B cell (primary cell): ENCODE measurements around the gene PTPRN2. TPM values are rescaled to one million over a fixed set of nuclear protein-coding genes. Genes with fewer than 3 reads are reported as not detected.

Source experiments
- ATAC-seq: fragments of 200-7000 bp; cut with Tn5 transposase; one replicate; pipeline ENCODE4 v1.10.0; 2021; ENCODE audit warnings: low read depth, mild to moderate bottlenecking, moderate number of reproducible peaks, moderate library complexity
- CTCF ChIA-PET: fragments of 350-600 bp; sonication (Branson Sonifier 250); formaldehyde crosslinking; loops from one replicate; lab custom pipeline; 2021; ENCODE audit warnings: antibody characterized with exemption, inconsistent platforms; lab: Charles Lee
- POLR2A ChIA-PET: fragments of 350-600 bp; sonication (Branson Sonifier 250); formaldehyde crosslinking; loops from one replicate; lab custom pipeline; 2021; ENCODE audit warnings: antibody characterized with exemption; lab: Charles Lee
- DNase-seq: peaks from one replicate; pipeline ENCODE4 v3.0.0; 2013
- H2AFZ ChIP-seq: 2 replicates; pipeline ENCODE4 v1.6.1; 2012; ENCODE audit warnings: mild to moderate bottlenecking, low read depth, low read length; ENCODE audit not compliant: insufficient read depth, poor library complexity, severe bottlenecking
- H3K27ac ChIP-seq, 2 donors: 1 replicate in 1 of 2; 2 replicates in 1 of 2; pipeline ENCODE4 v1.5.1; 2012 to 2013; ENCODE audit warnings: low read length in 2 of 2, mild to moderate bottlenecking in 2 of 2, moderate library complexity in 1 of 2
- H3K27me3 ChIP-seq, 4 experiments: fragments of 200-600 bp in 1 of 4; sonication (generic) in 1 of 4; replicated peaks in 1 of 4; 1 replicate in 2 of 4; 2 replicates in 2 of 4; pipeline versions ENCODE4 v1.6.1 to v1.7.0; 2013 to 2016; ENCODE audit warnings: low read length in 3 of 4, mild to moderate bottlenecking in 2 of 4, mixed read lengths in 1 of 4, moderate library complexity in 1 of 4; ENCODE audit not compliant: insufficient read depth in 4 of 4, control insufficient read depth in 3 of 4; ENCODE audit errors: control extremely low read depth in 1 of 4
- H3K36me3 ChIP-seq, 2 experiments: replicated peaks in 1 of 2; 1 replicate in 1 of 2; 2 replicates in 1 of 2; pipeline versions ENCODE4 v1.6.1 to v1.7.1; 2013; ENCODE audit warnings: low read length in 1 of 2; ENCODE audit not compliant: insufficient read depth in 2 of 2, control insufficient read depth in 1 of 2; ENCODE audit errors: control extremely low read depth in 1 of 2, extremely low read depth in 1 of 2
- H3K4me1 ChIP-seq, 2 donors: fragments of 200-600 bp in 1 of 2; sonication (generic) in 1 of 2; 1 replicate in 1 of 2; 2 replicates in 1 of 2; pipeline versions ENCODE4 v1.5.1 to v1.6.1; 2013 to 2017; ENCODE audit warnings: low read length in 2 of 2; ENCODE audit not compliant: control insufficient read depth in 2 of 2, insufficient read depth in 2 of 2
- H3K4me2 ChIP-seq: replicated peaks from 2 replicates; pipeline ENCODE3; 2012; ENCODE audit warnings: mild to moderate bottlenecking, low read depth, low read length; ENCODE audit not compliant: poor library complexity, severe bottlenecking
- H3K4me3 ChIP-seq, 5 experiments: fragments of 200-600 bp in 1 of 5; sonication (generic) in 1 of 5; 1 replicate in 3 of 5; 2 replicates in 2 of 5; pipeline versions ENCODE4 v1.5.1 to v1.7.0; 2011 to 2016; ENCODE audit warnings: low read length in 4 of 5, mild to moderate bottlenecking in 4 of 5, low read depth in 2 of 5, control low read depth in 1 of 5, moderate library complexity in 1 of 5; ENCODE audit not compliant: insufficient read depth in 1 of 5; ENCODE audit errors: control extremely low read depth in 1 of 5, extremely low read depth in 1 of 5
- H3K79me2 ChIP-seq: fragments of 200-600 bp; sonication (generic); one replicate; pipeline ENCODE4 v1.6.0; 2016; ENCODE audit warnings: low read length; ENCODE audit not compliant: control insufficient read depth, insufficient read depth
- H3K9ac ChIP-seq: fragments of 200-600 bp; sonication (generic); 2 replicates; pipeline ENCODE4 v1.6.1; 2017; ENCODE audit warnings: mild to moderate bottlenecking, low read length, moderate library complexity
- H3K9me3 ChIP-seq, 3 donors: one replicate each; pipeline versions ENCODE4 v1.6.1 to v1.7.1; 2013; ENCODE audit warnings: low read length in 2 of 3; ENCODE audit not compliant: control insufficient read depth in 2 of 3, insufficient read depth in 1 of 3; ENCODE audit errors: control extremely low read depth in 1 of 3
- H4K20me1 ChIP-seq: 2 replicates; pipeline ENCODE4 v1.6.0; 2012; ENCODE audit warnings: mild to moderate bottlenecking, low read length; ENCODE audit not compliant: insufficient read depth, control insufficient read depth, poor library complexity, severe bottlenecking
- H3K27ac Mint-ChIP-seq: one replicate; pipeline ENCODE4 v1.8.0; 2021; ENCODE audit warnings: mixed read lengths
- H3K27me3 Mint-ChIP-seq: one replicate; pipeline ENCODE4 v1.8.0; 2021; ENCODE audit warnings: mixed read lengths
- H3K4me1 Mint-ChIP-seq: one replicate; pipeline ENCODE4 v1.8.0; 2021; ENCODE audit warnings: mixed read lengths
- H3K4me3 Mint-ChIP-seq: one replicate; pipeline ENCODE4 v1.8.0; 2021; ENCODE audit warnings: mixed read lengths
- H3K9me3 Mint-ChIP-seq: one replicate; pipeline ENCODE4 v1.8.0; 2022; ENCODE audit warnings: mixed read lengths; ENCODE audit not compliant: insufficient read depth
- EZH2 ChIP-seq: IDR thresholded peaks from 2 replicates; pipeline ENCODE4 v1.6.1; 2012; ENCODE audit warnings: borderline replicate concordance, low read depth, mild to moderate bottlenecking, moderate library complexity, low read length; ENCODE audit not compliant: insufficient read depth, poor library complexity, severe bottlenecking
- WGBS: methylation state at CpG from one replicate; pipeline ENCODE4 v1.1.5; 2013; ENCODE audit warnings: missing lambda C conversion rate; ENCODE audit not compliant: insufficient coverage; 5-methylcytosine and 5-hydroxymethylcytosine counted together
- intact Hi-C: fragments of 100-400 bp; cut with micrococcal nuclease; formaldehyde crosslinking; loops from one replicate; pipeline ENCODE4 v1.10.0; 2022
- polyA plus RNA-seq: library from polyadenylated mRNA; depleted of rRNA; stranded (reverse); fragments of >200 nt; gene quantifications from 2 replicates; pipeline ENCODE4 v1.2.3, GENCODE V29; 2012
- total RNA-seq, 2 donors: library from RNA; stranded (reverse); fragments of 120-200 nt in 1 of 2; gene quantifications; 1 replicate in 1 of 2; 2 replicates in 1 of 2; pipeline versions ENCODE4 v1.2.3 to v1.2.4, GENCODE V29; 2013 to 2022
- TF ChIP-seq, protein P1 (sequence below): fragments of 200-600 bp; IDR thresholded peaks from one replicate; pipeline ENCODE4 v1.8.0; 2022; ENCODE audit warnings: antibody characterized with exemption, mild to moderate bottlenecking

PTPRN2 gene
- total and polyA plus RNA-seq, 2 donors (not counting 1 experiment from before 2014, with no cell fraction given) = 2.0 to 5.0 TPM

DNA sequence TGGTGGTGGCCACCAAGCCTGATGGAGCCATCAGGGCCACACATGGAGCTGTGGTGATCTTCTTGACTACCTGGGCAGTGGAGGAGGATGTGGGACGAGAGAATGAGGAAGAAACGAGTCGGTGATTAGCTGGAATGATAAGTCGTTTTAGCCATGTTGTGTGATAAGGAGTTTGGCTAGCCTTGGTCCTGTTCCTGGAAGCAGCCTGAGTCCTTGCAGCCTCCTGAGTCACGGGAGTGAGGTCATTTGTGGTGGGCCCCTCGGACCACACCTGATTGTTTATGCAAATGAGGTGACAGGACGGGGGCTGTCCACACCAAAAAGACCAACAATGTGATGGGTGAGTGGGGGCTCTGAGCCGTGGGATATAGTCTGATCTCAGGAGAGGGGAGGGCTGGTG lies 554.4 kb downstream of the PTPRN2 start:
- POLR2A ChIA-PET = no interaction called here
- intact Hi-C loops = no loop called here
- Mint-ChIP-seq H3K4me3 (no peak overlapping the region), H3K27me3 (no peaks in the 10 kb centered on the region), H3K27ac (no peak overlapping the region), H3K9me3 (peaks cover 2% of the 10 kb centered on the region), H3K4me1 (no peaks in the 10 kb centered on the region)
- no peak overlapping the region for H3K4me2 ChIP-seq
- H3K36me3 ChIP-seq = no peaks in the 10 kb centered on the region
- no peak overlapping the region for H2AFZ ChIP-seq
- no peaks in the 10 kb centered on the region for H3K27me3 ChIP-seq
- peaks cover 0 to 47% (median 3%) of the 10 kb centered on the region in 3 donors for H3K9me3 ChIP-seq
- no peaks in the 10 kb centered on the region for H3K4me1 ChIP-seq
- WGBS = 85% methylated on average over 6 of the region's 8 CpGs
- no peak overlapping the region for H3K27ac ChIP-seq
- H3K9ac ChIP-seq = no peak overlapping the region
- no peaks in the 10 kb centered on the region for H4K20me1 ChIP-seq
- TF ChIP-seq, protein P1, sequence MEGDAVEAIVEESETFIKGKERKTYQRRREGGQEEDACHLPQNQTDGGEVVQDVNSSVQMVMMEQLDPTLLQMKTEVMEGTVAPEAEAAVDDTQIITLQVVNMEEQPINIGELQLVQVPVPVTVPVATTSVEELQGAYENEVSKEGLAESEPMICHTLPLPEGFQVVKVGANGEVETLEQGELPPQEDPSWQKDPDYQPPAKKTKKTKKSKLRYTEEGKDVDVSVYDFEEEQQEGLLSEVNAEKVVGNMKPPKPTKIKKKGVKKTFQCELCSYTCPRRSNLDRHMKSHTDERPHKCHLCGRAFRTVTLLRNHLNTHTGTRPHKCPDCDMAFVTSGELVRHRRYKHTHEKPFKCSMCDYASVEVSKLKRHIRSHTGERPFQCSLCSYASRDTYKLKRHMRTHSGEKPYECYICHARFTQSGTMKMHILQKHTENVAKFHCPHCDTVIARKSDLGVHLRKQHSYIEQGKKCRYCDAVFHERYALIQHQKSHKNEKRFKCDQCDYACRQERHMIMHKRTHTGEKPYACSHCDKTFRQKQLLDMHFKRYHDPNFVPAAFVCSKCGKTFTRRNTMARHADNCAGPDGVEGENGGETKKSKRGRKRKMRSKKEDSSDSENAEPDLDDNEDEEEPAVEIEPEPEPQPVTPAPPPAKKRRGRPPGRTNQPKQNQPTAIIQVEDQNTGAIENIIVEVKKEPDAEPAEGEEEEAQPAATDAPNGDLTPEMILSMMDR = no peak
- no peak for TF ChIP-seq EZH2
- H3K79me2 ChIP-seq = no peaks in the 10 kb centered on the region
- DNase-seq = no peak
- no peak overlapping the region for H3K4me3 ChIP-seq
- ATAC-seq = no peak
- CTCF ChIA-PET = no interaction called here

DNA sequence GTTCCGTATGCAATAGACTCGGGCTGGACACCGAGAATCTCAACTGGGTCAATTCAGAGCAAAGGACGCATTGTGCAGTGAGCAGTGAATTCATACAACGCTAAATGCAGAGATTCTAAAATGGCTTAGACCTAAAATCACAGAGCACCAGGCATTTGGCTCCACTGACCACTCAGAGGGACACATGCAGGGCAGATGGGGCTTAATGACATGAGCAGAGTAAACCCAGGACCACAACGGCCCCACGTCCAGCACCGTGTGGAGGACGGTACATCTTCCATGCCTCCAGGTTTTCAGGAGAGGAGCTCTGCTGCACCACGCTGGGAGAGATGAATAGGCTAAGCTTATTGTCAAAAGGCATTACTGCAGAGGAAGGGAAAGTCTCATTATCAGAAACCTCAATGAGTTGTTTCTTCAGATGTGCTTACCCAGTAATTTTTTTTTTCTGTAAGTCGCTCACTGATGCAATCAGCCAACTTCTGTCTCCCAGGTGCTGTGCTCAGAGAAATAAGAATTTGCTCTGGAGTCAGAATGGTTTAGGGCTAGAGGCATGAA lies 555.0 kb downstream of the PTPRN2 start:
- Histone ChIP-seq H2AFZ (no peak overlapping the region), H3K36me3 (no peaks in the 10 kb centered on the region), H3K4me1 (no peaks in the 10 kb centered on the region), H3K4me3 (no peak overlapping the region), H3K9ac (no peak overlapping the region), H3K9me3 (peaks cover 0 to 47% (median 0%) of the 10 kb centered on the region in 3 donors), H3K27me3 (no peaks in the 10 kb centered on the region), H3K79me2 (no peaks in the 10 kb centered on the region), H3K27ac (no peak overlapping the region), H4K20me1 (no peaks in the 10 kb centered on the region), H3K4me2 (no peak overlapping the region)
- DNase-seq (no peak), ATAC-seq (no peak)
- TF ChIP-seq EZH2 = no peak
- TF ChIP-seq, protein P1 = no peak
- WGBS = 89% methylated on average over 10 of the region's 11 CpGs
- Mint-ChIP-seq H3K4me1 (no peaks in the 10 kb centered on the region), H3K27me3 (no peaks in the 10 kb centered on the region), H3K27ac (no peak overlapping the region), H3K9me3 (peaks cover 2% of the 10 kb centered on the region), H3K4me3 (no peak overlapping the region)
- POLR2A ChIA-PET = no interaction called here
- intact Hi-C loops = no loop called here
- CTCF ChIA-PET = no interaction called here
